Measurements from ENCODE around the gene CRTC1.

The CRTC1 gene

GRCh38 chr19:18783958-18784785 is 100.7 kb downstream of the CRTC1 start:
- no peak for DNase-seq (ENCODE audit: low spot score)

- DNase-seq (ENCODE audit: low spot score): no peak
These were observed 101.3 kb downstream of the CRTC1 start for GRCh38 chr19:18784786-18785120.

- peak; percentile 99 for DNase-seq (ENCODE audit: low spot score)
These were observed 102.0 kb downstream of the CRTC1 start for GRCh38 chr19:18785179-18786124.

GRCh38 chr19:18788529-18789421 is 105.3 kb downstream of the CRTC1 start:
- no peak for DNase-seq (ENCODE audit: low spot score)

GRCh38 chr19:18789422-18789869 is 106.0 kb downstream of the CRTC1 start:
- no peak for DNase-seq (ENCODE audit: low spot score)

- DNase-seq (ENCODE audit: low spot score): peak; percentile 52
These were observed 106.5 kb downstream of the CRTC1 start for GRCh38 chr19:18789883-18790565.

GRCh38 chr19:18790566-18791314 is 107.3 kb downstream of the CRTC1 start, which contains the start of gene COMP:
Gene COMP, minus strand, starts transcription at chr19:18791305. Its CDS starts 36 bp downstream, at chr19:18791269.
- DNase-seq (ENCODE audit: low spot score): no peak

GRCh38 chr19:18791315-18791678 is 107.8 kb downstream of the CRTC1 start:
- DNase-seq (ENCODE audit: low spot score): no peak

GRCh38 chr19:18792661-18793060 is 109.2 kb downstream of the CRTC1 start:
- no peak for DNase-seq (ENCODE audit: low spot score)

GRCh38 chr19:18793144-18794028 is 109.9 kb downstream of the CRTC1 start:
- no peak for DNase-seq (ENCODE audit: low spot score)

GRCh38 chr19:18794029-18794313 is 110.5 kb downstream of the CRTC1 start:
- DNase-seq (ENCODE audit: low spot score): no peak

- no peak for DNase-seq (ENCODE audit: low spot score)
These were observed 111.2 kb downstream of the CRTC1 start for GRCh38 chr19:18794692-18795091.

GRCh38 chr19:18795540-18795939 is 112.1 kb downstream of the CRTC1 start:
- DNase-seq (ENCODE audit: low spot score): no peak

GRCh38 chr19:18796239-18796638 is 112.8 kb downstream of the CRTC1 start:
- no peak for DNase-seq (ENCODE audit: low spot score)

GRCh38 chr19:18798384-18799352 is 115.2 kb downstream of the CRTC1 start:
- DNase-seq (ENCODE audit: low spot score): no peak

- no peak for DNase-seq (ENCODE audit: low spot score)
These were observed 116.0 kb downstream of the CRTC1 start for GRCh38 chr19:18799389-18799970.

GRCh38 chr19:18800079-18800478 is 116.6 kb downstream of the CRTC1 start:
- DNase-seq (ENCODE audit: low spot score): no peak

GRCh38 chr19:18800636-18801035 is 117.2 kb downstream of the CRTC1 start:
- DNase-seq (ENCODE audit: low spot score): no peak
